GM18508 (cell line): ENCODE data around the gene ZP1.

Experiments
- ATAC-seq: cut with Tn5 transposase; IDR thresholded peaks from one replicate; pipeline ENCODE4 v1.9.1; 2021; ENCODE audit warnings: moderate number of reproducible peaks; ENCODE audit not compliant: insufficient read depth, unreplicated experiment

Gene ZP1

DNA sequence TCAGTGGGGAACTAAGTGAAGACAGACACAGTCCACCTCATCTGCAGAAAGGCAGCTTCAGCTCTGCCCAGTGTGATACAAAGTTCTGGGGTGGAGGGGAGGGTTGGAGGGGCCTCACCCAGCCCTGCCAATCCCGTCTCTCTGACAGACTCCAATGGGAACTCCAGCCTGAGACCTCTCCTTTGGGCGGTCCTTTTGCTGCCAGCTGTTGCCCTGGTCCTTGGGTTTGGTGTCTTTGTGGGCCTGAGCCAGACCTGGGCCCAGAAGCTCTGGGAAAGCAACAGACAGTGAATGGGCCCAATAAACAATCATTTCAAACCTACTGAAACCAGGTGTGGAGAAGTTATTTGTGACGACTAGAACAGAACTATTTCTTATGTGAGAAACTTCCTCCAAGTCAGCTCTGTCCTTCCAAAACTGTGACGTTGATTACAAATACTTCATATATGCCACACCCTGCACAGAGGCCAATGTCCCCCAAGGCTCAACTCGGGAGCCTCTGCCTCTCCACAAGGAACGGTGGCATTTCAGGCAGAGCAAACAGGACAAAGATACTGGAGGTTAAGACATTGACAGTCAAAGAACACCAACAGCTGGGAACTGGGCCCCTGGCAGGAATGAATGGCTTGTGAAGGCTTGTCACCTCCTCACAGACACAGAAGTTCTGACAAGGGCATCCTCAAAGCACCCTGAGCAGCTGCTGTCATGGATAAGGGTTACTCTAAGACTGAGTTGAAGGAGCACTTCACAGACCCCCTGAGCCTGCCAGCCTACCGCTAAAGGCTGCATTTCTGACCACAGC, 8.2 kb downstream of the ZP1 start:
- ATAC-seq: no peak

GRCh38 chr11:60876168-60876485, 8.8 kb downstream of the ZP1 start:
- ATAC-seq: no peak

- ATAC-seq: no peak
Measured at GRCh38 chr11:60878245-60879101, 11.1 kb downstream of the ZP1 start.

GRCh38 chr11:60879104-60879503, 11.8 kb downstream of the ZP1 start:
- ATAC-seq: no peak

DNA sequence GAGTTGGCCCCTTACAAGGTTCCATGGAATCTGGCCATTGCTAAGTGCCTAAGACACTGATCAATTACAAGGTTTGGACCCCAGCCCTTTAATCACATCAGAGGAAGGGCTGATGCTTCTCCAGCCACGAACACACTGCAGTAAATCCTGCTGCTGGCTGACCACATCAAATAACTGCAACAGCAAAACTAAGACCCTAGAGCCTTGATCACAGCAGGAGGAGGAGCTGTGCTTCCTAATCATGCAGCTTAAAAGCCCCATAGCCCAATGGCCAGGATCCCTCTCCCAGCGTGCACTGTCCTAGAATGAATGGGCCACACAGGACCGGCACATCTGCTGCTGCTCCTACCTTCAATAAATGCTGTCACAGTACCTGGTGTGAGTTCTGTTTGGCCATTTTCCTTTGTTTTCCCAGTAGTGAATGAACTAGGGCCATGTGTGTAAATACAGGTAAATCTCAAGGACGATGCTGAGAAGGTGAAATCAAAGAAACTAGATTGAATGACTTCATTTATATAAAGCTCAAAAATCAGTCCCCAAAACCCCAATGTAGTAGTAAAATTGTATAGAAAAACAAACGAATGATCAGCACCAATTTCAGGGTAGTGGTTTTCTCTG, 12.7 kb downstream of the ZP1 start:
- no peak for ATAC-seq

DNA sequence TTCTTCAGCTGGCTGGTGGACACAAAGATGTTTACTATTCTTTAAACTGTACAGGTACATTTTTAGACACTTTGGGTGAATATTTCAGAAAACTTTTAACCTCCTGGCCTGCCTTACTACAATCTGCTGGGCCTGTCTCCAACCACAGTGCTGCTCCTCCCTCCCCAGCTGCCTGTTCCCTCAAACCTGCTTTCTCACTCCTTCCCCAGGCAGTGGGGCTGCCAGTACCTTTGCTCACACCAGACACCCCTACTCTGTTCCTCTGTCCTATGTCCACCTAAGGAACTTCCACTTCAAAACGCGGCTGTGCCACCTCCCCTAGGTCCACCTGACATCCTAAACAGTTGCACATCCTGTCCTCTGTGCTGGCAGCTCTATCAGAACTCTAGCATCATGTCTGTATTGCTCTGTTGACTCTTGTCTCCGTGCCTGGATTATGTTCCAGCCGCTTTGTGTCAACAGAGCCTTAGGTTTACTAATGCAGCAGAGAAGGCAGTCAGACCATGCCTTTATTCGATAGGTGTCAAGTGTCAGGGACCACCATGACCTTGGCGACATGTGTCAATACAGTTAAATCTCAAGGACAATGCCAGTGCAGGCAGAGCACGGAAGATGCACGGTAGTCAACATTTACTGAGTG, 13.4 kb downstream of the ZP1 start:
- ATAC-seq: no peak

DNA sequence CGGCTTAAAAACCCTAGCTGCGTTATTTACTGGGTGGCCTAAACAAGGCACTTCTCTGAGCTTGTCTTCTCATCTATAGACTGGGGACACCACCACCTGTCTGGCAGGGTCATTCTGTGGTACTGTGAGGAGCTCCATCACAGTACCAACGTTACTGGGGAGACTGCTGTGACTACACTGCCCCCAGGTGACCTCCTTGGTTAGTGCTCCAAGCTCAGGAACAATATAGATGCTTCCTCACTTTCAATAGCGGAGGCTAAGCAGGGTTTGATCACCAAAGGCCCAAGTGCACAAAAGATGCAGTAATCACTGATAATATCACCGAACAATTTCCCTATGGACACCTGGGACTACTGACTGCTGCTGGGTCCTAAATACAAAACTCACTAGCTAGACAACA, 20.2 kb downstream of the ZP1 start:
- no peak for ATAC-seq

GRCh38 chr11:60889869-60890311, 22.5 kb downstream of the ZP1 start:
- no peak for ATAC-seq

DNA sequence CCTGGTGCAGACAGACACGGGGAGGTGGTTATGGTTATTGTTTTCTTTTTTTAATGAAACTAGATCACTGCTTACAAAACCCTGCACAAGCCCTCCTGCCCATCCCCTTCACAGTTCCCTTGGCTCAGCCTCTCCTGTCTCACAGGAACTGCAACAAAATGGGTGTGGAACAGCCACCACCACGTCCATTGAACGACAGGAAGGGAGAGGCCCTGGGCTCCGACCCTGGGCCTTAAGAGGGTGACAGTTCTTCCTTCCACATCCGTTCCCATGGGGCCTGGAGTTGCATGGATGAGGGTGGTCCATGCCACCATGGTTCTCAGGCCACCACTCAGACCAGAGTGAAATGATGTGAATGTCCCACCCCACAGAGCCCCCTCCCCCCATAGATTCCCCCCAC, 23.4 kb downstream of the ZP1 start:
- ATAC-seq: no peak

DNA sequence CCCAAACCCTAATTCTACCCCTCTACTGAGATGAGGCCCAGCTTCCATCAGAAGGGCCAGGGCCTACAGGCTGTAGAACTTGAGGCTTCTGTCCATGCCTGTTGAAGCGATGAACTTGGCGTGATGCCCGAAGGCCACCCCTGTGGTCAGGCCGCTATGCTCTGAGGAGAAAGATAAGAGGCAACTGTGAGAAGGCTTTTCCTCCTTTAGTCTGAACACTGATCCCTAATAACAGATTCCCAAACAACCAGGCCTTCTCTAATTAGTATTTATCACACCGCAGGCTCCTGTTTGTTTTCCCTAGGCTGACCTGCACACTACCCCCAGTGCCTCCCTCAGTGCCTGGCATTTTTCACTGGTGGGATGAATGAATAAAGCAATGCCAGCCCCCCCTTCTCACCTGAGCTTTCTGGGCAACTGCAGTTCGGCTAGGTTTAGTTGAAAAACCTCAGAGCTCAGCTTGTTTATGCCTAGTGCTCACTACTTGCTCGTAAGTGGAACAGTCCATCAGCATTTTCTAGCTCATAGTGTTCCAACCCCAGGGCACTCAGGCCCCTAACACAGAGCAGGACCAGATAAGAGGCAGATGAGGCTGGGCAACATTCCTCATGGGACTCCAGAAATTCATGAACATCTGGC, 23.9 kb downstream of the ZP1 start:
- ATAC-seq: no peak

GRCh38 chr11:60895687-60896086, 28.3 kb downstream of the ZP1 start:
- ATAC-seq: no peak

- no peak for ATAC-seq
Measured at GRCh38 chr11:60897496-60897895, 30.2 kb downstream of the ZP1 start.

GRCh38 chr11:60899046-60899936, 31.9 kb downstream of the ZP1 start:
- no peak for ATAC-seq

DNA sequence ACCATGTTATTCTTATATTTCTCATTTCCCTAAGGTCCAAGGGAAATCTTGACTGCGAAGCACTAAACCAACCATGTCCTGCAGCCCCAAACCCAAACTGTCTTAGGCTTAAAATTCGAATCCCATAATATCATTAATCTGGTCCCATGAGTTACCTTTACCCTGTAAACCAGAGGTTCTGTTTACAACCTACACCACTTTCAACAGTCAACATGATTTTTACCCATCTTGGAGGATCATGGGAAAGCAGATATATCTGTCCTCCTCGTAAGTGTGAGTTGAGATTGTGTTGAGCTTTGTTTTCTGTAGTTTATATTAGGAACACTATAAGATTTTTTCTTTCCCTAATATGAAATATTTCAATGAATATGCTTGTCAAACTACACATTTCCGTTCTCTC, 32.6 kb downstream of the ZP1 start:
- no peak for ATAC-seq

- no peak for ATAC-seq
Measured at GRCh38 chr11:60900673-60901404, 33.5 kb downstream of the ZP1 start.

GRCh38 chr11:60902625-60903024, 35.3 kb downstream of the ZP1 start:
- no peak for ATAC-seq

DNA sequence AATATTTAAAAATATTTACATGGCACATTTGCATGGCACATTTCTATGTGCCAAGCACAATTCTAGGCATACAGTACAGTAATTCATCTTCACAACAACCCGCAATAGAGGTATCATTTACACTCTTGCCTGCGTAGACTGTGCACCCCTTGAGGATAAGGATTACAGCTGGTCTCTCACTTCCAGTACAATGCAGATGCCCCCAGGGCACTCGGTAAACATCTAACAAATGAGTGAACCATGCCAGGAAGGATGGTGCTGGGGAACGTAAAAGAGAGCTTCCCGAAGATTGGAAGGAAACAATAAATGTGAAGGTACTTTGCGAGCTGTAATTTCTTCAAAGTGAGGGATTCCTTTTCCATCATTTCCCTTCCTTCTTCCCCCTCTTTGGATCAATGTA, 37.7 kb downstream of the ZP1 start:
- no peak for ATAC-seq

GRCh38 chr11:60905551-60906113, 38.3 kb downstream of the ZP1 start:
- no peak for ATAC-seq
